ENCODE results near the gene SLC17A4.

The SLC17A4 gene

GRCh38 chr6:25829375-25829774, 74.8 kb downstream of the SLC17A4 start:
- H3K4me3 ChIP-seq (ENCODE audit: low read depth, low read length): no peak overlapping the region
- TF ChIP-seq CTCF (IDR thresholded peaks at IDR 0.05; ENCODE audit: low read depth, low read length) (no peak), POLR2A (IDR thresholded peaks at IDR 0.05; ENCODE audit: extremely low read depth, insufficient read length) (no peak), MYC (IDR thresholded peaks at IDR 0.05; ENCODE audit: low read depth, low read length) (no peak), MAX (IDR thresholded peaks at IDR 0.05; ENCODE audit: low read depth, low read length) (no peak)
- DNase-seq (ENCODE audit: low read depth): no peak

GRCh38 chr6:25830458-25830857, 75.9 kb downstream of the SLC17A4 start:
- no peak overlapping the region for H3K4me3 ChIP-seq (ENCODE audit: low read depth, low read length)
- no peak for TF ChIP-seq MYC (IDR thresholded peaks at IDR 0.05; ENCODE audit: low read depth, low read length)
- no peak for TF ChIP-seq CTCF (IDR thresholded peaks at IDR 0.05; ENCODE audit: low read depth, low read length)
- no peak for DNase-seq (ENCODE audit: low read depth)
